Activated effector memory CD4-positive, alpha-beta T cell treated with anti-CD3 and anti-CD28 coated beads, Interleukin-2, amount 50 U/mL, for 16 hours (primary cell): Measurements from ENCODE around the gene PCDH1.
"Not testable (repeated sequence)": the region's sequence is repeated elsewhere in the genome, so short reads cannot be mapped to it uniquely, and the experiment has no call there.

Experiments used
- DNase-seq: peaks from one replicate; pipeline ENCODE4 v3.0.0-alpha.2; 2020

Gene PCDH1

DNA sequence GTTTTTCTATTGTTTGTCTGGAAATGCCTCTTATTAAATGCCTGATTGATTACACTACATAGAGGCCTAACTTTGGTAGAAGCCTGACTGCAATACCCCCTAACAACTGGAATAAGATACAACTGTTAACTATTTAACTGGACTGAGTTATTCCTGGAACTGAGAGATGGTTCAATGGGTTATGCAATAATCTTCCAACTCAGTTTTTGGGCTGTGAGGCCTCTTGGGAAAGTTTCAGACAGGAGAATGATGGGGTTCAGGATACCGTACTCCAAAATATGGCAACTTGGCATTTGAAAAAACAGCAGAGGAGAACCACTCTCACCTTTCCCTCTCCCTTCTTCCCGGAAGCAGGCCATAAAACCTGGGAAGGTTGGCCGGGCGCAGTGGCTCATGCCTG, 19.2 kb upstream of the PCDH1 start:
- DNase-seq: no peak

DNA sequence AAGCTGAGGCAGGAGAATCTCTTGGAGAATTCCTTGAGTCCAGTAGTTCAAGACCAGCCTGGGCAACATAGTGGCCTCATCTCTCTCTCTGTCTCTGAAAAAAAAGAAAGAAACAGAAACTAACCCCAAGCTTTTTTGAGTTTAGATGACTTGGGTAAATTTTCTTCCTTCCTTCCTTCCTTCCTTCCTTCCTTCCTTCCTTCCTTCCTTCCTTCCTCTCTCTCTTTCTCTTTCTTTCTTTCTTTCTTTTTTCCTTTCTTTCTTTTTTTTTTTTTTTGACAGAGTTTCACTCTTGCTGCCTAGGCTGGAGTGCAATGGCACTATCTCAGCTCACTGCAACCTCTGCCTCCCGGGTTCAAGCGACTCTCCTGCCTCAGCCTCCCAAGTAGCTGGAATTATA, 12.2 kb upstream of the PCDH1 start:
- not testable (repeated sequence) for DNase-seq

DNA sequence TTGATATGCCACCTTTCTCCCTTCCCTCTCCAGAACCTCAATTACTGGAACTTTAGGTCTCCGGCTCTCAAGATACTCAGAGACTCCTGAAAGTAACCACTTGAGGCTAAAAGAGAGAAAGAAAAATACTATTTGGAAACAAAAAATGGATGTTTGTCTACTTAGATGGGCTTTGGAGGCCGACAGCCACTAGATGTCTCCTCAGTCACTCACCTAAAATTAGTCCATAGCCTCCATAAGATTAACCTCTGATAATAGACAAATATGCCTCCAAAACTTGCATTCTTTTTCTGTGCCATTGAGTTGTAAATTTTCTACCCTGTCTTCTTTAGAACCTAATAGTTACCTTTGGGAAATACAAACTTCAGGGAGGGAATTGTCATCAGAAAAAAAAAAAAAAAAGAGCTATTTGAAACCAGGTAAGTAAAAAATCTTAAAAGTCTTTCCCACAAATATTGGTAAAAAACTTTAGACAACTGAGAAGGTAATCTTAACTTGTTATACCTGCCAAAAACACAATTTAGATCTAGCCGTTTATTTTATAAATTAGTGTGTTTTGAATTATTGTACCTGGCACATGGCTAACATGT, 11.2 kb upstream of the PCDH1 start:
- no peak for DNase-seq

DNA sequence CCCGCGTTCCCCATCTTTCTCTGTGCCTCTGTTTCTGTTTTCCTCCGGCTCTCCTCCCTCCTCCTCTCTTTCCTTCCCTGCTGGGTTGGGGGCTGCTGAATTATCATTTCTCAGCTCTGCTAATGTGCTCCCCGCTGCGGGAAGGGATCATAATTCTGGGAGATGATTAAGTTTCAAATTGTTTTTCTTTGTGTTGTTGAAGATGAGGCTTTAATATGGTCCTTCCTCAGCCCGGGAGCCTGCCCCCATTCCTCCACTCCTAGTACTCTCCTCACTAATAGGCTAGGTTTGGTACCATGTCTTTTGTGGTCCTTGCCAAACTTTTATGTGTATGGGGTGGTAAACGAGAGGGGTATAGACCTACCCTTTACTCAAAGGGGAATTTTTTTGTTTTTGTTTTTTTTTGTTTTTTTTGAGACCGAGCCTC, 5.7 kb upstream of the PCDH1 start:
- DNase-seq: no peak

DNA sequence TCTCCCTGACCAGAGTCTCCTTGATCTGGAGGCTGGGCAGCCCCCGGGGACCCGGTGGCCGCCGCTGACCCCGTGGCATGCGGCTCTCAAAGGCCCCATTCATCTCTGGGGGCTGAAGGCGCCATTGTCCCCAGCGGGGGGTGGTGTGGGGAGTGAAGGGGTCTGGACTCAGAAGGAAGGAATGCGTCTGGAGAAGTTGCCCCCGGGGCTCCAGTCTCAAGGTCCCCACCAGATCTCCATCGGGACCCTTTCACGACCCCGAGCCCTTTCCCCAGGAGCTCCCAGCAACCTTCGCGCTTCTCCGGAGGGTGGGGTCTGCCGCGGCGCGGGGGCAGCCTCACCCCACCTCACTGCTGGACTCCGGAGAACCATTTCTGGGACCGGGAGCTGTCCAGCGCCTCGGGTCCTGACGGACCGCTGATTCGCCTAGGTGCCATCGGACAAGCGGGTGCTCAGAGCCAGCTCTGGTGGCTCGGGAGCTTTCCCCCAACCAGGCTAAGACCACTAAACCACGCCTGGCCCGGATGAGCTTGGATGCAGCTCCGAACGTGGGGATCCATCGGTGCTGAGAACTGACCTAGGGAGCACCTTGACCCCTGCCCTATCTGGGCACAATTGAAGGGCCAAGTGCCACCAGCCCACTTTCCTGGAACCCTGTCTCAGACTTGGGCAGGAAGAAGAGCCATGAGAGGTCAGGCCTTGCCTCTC, 5.1 kb upstream of the PCDH1 start:
- no peak for DNase-seq

DNA sequence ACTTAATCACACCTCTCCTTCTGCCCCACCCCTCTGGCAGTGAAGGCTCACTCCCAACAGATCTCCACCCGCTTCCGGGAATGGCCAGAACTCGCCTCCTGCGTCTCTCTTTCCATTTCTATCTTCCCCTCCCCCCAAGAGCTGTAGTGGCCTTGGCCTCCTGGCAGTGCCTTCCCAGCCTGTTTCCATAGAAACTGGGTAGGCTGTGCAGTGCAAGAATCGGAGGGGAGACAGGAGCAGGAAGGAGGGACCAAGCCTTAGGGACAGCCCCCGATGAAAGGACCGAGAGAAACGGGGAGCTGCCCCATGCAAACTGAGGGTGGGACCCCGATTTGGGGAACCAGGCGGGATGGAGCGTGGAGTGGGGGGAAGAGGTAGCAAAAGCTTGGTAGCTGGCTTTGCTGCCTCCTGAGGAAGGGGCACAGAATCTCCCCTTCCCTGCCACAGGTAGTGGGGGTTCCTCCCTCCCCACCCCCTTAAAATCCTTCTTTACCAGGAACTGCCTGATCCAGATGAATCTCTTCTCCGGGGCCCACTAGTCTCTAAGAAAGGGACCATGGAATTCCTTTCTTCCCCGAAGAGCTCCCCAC, 4.5 kb upstream of the PCDH1 start:
- DNase-seq: no peak

DNA sequence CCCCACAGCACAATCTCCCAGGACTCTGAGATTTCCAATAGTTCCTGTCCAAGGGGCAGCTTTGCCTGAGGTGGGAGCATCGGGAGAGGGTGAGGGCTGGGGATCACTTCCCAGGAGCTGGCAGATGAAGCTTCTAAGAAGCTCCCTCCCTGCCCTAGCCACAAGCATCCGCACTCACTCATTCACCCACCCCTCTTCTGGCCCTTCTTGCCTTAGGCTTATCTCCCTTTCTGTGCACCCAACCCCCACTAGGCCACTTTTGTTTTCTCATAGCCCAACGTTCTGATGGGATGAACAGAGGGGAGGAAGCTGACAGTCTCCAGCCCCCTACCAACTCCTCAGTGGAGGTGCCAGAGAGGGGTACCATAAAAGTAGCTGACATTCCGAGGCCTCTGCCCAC, 3.7 kb upstream of the PCDH1 start:
- DNase-seq: no peak

DNA sequence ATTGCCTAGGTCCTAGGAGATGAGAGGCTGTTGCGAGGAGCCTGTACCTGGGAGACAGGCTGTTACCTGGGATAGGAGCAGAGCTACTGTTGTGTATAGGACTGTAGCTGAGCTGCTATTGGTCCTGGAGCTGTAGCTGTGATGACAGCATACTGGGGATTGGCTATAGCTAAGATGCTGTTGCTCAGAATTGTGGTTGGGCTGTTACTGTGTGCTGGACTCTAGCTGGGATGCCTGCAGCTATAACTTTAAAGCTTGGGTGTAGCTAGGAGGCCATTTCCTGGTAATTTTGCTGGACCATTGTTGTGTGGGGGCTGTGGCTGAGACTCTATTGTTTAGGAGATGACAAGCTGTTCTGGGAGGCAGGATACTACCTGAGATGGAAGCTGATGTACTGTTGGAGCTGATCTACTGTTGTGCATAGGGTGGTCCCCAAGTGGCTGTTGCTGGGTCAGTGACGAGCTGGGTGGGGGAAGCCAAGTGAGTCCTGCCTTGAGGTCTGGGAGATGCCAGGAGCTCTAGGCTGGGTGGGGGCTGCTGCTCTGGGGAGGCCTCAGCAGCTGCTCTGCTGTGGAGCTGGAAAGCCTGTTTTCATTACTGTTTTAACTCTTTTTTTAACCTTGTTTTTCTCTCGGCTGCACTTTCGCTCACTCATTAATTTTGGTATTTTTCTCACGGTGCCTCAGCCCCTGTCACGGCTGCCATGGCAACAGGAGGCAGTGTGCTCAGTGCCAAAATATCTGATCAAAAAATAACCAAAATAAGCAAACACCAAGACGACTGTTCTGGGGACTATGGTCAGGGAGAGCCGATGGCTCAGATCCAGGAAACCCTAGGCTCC, 3.0 kb upstream of the PCDH1 start:
- no peak for DNase-seq

DNA sequence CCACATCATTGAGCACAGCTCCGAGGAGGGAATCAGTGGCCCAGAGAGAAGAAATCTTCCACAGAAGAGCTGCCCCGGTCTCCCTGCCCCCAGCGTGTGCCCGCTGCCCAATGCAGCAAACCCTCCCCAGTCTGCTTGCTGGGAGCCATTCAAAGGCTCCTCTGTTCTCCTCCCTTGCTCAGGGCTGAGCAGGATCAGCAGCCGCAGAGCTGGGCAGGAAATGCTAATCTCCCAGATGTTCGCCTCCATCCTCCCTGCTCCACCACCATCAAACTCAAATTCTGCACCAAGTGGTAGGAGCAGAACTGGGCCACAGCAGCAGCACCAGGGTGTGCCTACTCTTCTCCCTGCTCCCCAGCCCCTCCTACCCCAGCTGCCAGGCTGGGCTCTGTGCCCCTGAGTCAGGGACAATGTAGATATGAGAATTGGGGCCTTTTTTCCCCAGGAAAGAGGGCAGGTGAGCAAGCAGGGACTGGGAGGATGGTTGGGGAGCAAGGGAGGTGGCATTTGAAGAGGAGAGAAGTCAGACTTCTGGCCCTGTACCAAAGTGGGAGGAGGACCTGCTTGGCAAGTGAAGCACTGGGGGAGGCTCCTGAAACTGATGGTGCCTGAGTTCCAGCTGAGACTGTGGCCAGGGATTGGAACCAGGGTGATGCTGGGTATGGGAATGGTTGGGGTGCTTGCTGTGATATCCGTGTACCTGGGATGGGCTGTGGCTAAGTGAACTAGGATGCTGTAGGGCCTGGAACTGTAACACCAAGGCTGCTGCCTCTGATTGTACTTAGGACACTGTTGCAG, 1.9 kb upstream of the PCDH1 start:
- DNase-seq: no peak

DNA sequence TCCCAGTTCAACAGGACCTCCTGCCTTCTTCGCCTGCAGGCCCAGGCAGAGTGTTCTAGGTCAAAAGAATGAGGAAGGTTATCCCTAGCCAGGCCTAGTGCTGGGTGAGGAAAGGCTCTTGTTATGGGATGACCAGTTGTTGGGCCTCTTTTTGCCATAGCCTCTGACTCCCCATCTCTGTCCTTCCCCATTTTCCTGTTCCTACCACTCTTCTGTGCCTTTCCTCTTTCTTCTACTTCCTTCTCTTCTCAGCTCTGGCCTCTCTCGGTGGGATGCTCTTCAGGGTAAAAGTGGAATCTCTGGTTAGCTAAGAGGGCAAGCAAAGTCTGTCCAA, 1.2 kb upstream of the PCDH1 start:
- DNase-seq: no peak

DNA sequence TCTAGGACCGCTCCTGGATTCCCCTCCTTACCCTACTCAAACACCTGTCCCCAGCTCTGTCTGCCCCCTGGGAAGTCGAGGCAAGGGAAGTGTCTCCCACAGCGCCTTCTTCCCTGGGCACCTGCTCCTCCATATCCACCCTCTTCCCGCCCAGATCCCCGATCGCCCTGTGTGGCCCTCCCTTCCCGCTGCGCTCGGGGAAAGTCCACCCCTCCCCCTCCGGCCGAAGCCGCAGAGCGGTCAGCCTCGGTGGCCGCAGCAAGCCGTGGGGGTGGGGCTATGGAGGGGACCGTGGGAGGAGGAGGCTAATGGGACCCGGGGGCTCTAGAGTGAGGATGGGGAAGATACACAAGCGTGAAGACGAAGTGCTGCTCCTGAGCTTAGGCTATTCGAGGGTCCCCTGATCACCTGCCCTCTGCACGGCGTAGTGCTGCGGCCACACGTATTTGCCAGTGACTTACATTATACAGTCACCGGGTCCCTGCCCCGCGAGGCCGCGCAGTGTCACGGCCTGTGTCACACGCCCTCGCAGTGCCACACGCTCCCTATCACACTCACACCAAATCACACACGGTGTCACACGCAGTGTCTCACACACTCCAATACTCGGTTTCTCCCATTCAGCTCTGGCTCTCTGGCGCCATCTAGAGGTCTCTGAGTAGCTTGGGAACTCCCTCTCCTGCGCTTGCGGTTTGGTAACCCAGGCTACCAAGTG, 658 bp upstream of the PCDH1 start:
- peak; percentile 93 for DNase-seq

DNA sequence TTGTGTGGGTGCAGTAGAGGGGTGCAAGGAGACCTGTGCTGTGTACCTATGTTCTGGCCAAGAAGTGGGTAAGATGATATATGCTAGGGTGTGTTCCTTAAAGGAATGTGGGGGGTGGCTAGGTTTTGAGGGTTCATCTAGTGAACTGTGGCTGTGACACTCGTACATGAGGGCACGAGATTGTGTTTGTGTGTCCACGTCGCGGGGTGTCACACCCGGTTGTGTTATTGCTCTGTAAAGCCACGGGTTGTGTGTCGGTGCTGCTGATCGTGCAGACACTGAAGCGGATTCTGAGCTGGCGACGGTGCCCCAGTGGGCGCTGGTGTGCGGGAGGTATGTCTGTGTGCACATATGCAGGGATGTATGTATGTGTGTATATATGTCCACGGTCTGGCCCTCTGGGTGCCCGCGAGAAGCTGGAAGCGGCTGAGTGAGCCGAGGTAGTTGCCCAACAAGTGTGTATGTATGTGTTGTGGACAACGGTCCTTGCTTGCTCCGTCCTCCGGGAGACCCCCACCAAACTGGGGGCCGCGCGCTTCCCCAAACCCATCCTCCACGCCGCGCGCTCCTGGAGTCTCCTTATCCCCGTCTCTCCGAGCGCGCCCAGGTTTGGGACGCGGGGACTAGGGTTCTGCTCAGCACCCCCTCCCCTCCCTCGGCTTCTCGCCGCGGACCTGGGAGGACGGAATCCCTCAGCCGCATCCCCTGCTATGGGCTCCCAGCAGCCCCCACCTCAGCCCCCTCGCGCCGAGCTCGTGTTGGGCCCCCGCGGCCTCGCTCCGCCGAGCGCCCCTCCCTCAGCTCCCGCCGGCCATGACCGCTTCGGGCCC, 639 bp downstream of the PCDH1 start:
- peak; percentile 72 for DNase-seq

DNA sequence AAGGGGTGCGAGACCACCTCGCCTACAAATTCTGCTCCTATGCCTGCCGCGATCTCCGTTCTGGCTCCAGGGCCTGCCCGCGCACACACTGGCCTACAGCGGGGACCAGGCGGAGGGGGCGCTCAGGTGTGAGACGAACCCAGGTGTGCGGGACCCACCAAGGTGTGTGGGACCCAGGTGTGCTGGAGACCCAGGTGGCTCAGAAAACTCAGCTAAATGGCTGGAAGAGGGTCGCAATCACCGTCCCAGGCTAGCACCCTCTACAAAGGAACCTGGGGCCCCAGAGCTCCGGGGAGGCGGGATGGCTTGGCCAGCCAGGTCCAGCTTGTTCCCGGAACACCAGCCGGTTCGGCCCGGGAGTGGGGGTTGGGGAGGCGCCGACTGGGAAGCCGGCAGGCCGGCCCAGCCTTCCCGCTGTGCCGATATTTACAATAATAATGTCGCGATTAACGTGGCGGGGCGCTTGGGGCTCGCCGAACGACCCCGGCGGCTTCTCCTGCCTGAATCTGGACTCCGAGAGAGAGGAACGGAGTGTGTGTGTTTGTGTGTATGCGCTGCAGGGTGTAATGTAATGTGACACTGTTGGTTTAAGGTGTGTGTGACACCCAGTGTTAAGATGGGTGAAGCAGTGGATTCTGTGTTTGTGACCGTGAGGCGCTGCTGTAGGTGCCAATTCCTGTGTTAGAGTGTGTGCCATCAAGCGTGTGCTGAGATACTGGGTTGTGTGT, 1.4 kb downstream of the PCDH1 start:
- no peak for DNase-seq

DNA sequence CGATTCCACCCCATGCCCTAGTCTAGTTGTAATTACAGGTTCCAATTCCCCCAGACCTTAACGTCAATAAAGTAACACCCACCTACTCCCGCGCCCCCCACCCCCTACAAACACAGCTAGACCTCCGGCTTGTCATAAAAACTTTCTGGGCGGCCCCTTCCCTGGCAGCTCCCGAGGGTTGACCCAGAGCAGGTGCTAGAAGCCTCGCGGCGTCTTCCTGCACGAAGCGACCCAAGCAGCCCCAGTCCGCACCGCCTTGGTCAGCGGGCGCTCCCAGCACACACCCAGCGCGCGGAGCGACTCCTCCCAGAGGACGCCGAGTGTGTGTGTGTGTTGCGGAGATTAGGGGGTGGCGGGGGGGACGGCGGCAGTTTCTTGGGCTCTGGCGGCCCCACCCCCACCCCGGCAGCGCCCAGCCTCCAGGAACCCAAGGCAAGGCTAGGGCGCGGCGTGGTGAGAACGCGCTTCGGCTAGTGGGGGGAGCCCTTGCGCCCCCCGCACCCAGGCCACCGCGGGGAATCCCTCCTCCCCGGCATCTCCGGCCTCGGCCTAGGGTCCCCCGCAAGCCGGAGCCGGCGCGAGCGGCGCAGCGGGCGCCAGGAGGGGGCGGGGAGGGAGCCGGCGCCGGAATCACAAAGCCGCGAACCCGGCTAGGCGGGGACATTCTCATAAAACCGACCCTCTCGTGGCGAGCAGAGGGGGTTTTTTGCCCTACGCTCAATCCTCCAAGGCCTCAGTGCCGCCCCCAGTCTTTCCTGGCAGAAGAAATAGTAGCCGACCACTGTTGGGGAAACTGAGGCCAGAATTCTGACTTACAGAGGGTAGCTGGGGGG, 2.2 kb downstream of the PCDH1 start:
- no peak for DNase-seq

DNA sequence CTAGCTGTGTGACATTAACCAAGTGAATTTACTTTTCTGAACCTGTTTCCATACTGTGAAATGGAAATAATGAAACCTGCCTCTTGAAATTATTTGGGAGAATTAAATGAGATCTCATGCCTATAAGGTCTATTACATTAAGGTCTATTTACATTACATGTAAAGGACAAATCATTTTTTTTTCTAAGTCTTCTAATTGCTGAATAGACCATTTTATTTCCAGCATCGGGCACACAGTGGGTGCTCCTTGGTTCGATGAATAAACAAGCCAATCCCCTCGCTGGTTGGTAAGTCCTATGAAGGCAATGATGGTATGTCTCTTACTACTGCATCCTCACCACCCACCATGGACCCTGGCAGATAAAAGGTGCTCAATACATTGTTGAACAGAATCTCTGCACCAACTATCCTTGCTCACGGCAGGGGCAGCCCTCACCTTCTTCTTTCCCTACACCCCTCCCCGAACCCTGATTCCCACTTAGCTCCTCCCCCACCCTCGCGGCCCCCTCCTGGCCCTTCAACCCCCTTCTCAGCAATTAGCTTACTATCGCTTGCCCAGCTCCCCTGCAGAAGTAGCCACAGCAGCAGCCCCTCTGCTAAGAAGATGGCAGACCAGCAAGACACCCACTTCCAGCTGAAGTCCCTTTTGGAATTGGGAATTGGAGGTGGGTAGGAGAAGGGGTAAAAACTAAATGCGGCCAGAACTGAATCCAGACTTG, 3.0 kb downstream of the PCDH1 start:
- DNase-seq: no peak

DNA sequence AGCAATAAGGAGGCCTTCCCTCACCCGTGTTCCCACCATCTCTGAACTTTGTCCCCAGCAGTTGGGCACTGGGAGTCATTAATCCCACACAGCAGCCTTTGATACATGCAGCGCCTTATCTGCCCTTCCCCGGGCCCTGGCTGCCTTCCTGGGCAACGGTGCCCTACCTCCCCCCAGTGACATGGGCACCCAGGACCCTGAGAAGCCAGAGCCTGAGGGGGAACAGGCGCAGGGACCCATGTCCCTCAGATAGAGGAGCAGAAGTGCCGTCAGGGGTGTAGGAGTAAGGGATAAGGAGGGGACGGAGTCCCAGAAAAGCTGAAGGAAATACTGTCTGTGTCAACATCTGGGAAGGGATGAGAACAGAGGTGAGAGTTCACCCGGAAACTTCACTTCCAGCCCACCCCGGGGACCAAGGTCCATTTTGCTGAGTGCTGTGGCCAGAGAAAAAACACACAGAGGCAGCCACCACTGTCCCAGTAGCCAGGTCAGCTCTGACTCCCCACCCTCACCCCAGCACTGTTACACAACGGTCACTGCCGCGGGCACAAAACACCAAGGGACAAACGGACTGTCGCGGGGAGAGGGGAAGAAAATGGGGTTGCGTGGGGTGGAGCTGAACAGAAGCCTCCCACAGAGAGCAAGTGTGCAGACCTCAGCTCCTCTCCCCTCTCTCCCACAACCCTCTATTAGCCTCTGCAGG, 3.8 kb downstream of the PCDH1 start:
- no peak for DNase-seq

DNA sequence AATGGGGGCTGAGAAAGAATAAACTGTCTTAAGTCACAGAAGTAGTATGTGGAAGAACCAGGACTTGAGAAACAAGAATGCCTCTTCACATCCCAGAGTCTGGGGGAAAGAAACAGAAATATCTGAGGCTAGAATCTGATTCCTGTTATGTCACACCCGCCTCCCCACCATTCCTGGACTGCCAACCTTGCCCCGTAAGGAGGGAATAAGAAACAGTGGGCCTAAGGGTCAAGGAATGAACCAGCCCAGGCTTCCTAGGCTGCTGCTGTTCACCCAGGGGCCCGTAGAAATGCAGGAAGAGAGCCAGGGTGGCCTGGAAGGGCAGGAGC, 4.3 kb downstream of the PCDH1 start:
- no peak for DNase-seq
